Fibroblast of lung (primary cell): Measurements from ENCODE around the gene B3GNT9. TPM values are rescaled to one million over a fixed set of nuclear protein-coding genes. Genes with fewer than 3 reads are reported as not detected.

ENCODE experiments used
- DNase-seq, 2 donors: peaks; one replicate each; pipeline versions ENCODE4 v3.0.0 to v3.0.0-alpha.2; 2010; ENCODE audit warnings: low read depth in 2 of 2
- H2AFZ ChIP-seq: 2 replicates; pipeline ENCODE4 v1.5.1; 2012; ENCODE audit warnings: low read length, control low read depth, inconsistent platforms
- H3K27ac ChIP-seq: 2 replicates; pipeline ENCODE4 v1.5.1; 2011; ENCODE audit warnings: low read length, control low read depth; ENCODE audit not compliant: insufficient read depth
- H3K27me3 ChIP-seq: 2 replicates; pipeline ENCODE4 v1.5.1; 2011; ENCODE audit warnings: mild to moderate bottlenecking, low read length; ENCODE audit not compliant: control insufficient read depth, insufficient read depth
- H3K36me3 ChIP-seq: 2 replicates; pipeline ENCODE4 v1.5.1; 2011; ENCODE audit warnings: low read length; ENCODE audit not compliant: control insufficient read depth, insufficient read depth
- H3K4me1 ChIP-seq: 2 replicates; pipeline ENCODE4 v1.5.1; 2011; ENCODE audit warnings: low read length; ENCODE audit not compliant: control insufficient read depth, insufficient read depth; ENCODE audit errors: extremely low read depth
- H3K4me2 ChIP-seq: 2 replicates; pipeline ENCODE4 v1.5.1; 2011; ENCODE audit warnings: low read length, control low read depth; ENCODE audit not compliant: insufficient read depth; ENCODE audit errors: extremely low read depth
- H3K4me3 ChIP-seq, 4 experiments: fragments of 200-600 bp in 1 of 4; sonication (generic) in 1 of 4; replicated peaks in 1 of 4; 2 replicates each; pipeline ENCODE4 v1.5.1; 2011 to 2016; ENCODE audit warnings: low read length in 4 of 4, low read depth in 3 of 4, mild to moderate bottlenecking in 3 of 4, control low read depth in 2 of 4, inconsistent platforms in 1 of 4, mixed read lengths in 1 of 4; ENCODE audit not compliant: insufficient read depth in 1 of 4; ENCODE audit errors: control extremely low read depth in 1 of 4
- H3K79me2 ChIP-seq: 2 replicates; pipeline ENCODE4 v1.5.1; 2012; ENCODE audit warnings: mild to moderate bottlenecking, low read length, inconsistent platforms; ENCODE audit not compliant: control insufficient read depth, insufficient read depth
- H3K9ac ChIP-seq: 2 replicates; pipeline ENCODE4 v1.5.1; 2011; ENCODE audit warnings: mild to moderate bottlenecking, low read length, control low read depth; ENCODE audit not compliant: insufficient read depth
- H3K9me3 ChIP-seq: 2 replicates; pipeline ENCODE4 v1.5.1; 2012; ENCODE audit warnings: low read depth, low read length; ENCODE audit not compliant: control insufficient read depth, insufficient read depth
- H4K20me1 ChIP-seq: 2 replicates; pipeline ENCODE4 v1.5.1; 2011; ENCODE audit warnings: low read length; ENCODE audit not compliant: control insufficient read depth, insufficient read depth; ENCODE audit errors: extremely low read depth
- CTCF ChIP-seq, 2 donors: IDR thresholded peaks in 1 of 2; conservative IDR thresholded peaks in 1 of 2; 1 replicate in 1 of 2; 2 replicates in 1 of 2; pipeline ENCODE4 v1.5.1; 2011 to 2012; ENCODE audit warnings: low read length in 2 of 2, control low read depth in 1 of 2, inconsistent platforms in 1 of 2, low read depth in 1 of 2, mild to moderate bottlenecking in 1 of 2
- EZH2 ChIP-seq: IDR thresholded peaks from 2 replicates; pipeline ENCODE4 v1.5.1; 2012; ENCODE audit warnings: low read length, control low read depth, mild to moderate bottlenecking; ENCODE audit errors: missing control alignments
- polyA plus RNA-seq, 2 donors: library from polyadenylated mRNA; depleted of rRNA in 1 of 2; stranded (reverse) in 1 of 2; unstranded in 1 of 2; fragments of >200 nt; gene quantifications; 2 replicates each; pipeline ENCODE4 v1.2.1, GENCODE V29; 2011 to 2012; ENCODE audit warnings: missing spikeins in 1 of 2
- total RNA-seq: library from RNA; depleted of rRNA; stranded (reverse); fragments of >200 nt; gene quantifications from 2 replicates; pipeline ENCODE4 v1.2.1, GENCODE V29; 2014

The B3GNT9 gene
- total and polyA plus RNA-seq, 2 donors (not counting 1 experiment from before 2014, with no cell fraction given): 29.6 to 34.7 TPM

GRCh38 chr16:67114793-67115192 lies 36.0 kb downstream of the B3GNT9 start:
- Histone ChIP-seq H3K79me2 (peaks cover 46% of the 10 kb centered on the region), H3K36me3 (no peaks in the 10 kb centered on the region), H3K27ac (peak overlapping the region; percentile 72), H3K9ac (no peak overlapping the region), H3K4me3 (no peak overlapping the region), H3K27me3 (no peaks in the 10 kb centered on the region), H4K20me1 (no peaks in the 10 kb centered on the region), H2AFZ (no peak overlapping the region), H3K4me1 (peaks cover 14% of the 10 kb centered on the region), H3K4me2 (peak overlapping the region; percentile 64), H3K9me3 (no peaks in the 10 kb centered on the region)
- TF ChIP-seq EZH2: no peak
- peak in 1 of 2 donors; percentile 19 for DNase-seq

- H2AFZ ChIP-seq: no peak overlapping the region
- no peaks in the 10 kb centered on the region for H3K27me3 ChIP-seq
- H3K9ac ChIP-seq: no peak overlapping the region
- no peaks in the 10 kb centered on the region for H4K20me1 ChIP-seq
- H3K36me3 ChIP-seq: no peaks in the 10 kb centered on the region
- H3K27ac ChIP-seq: no peak overlapping the region
- no peaks in the 10 kb centered on the region for H3K9me3 ChIP-seq
- H3K4me3 ChIP-seq: no peak overlapping the region
- DNase-seq: no peak
- TF ChIP-seq EZH2 (no peak), CTCF (conservative IDR thresholded peaks at IDR 0.05 in 1 of 2, IDR thresholded peaks at IDR 0.05 in 1 of 2; ENCODE audit: low read depth in 1 of 2, low read length in 2 of 2) (no peak)
- peaks cover 46% of the 10 kb centered on the region for H3K79me2 ChIP-seq
- H3K4me2 ChIP-seq: no peak overlapping the region
- peaks cover 19% of the 10 kb centered on the region for H3K4me1 ChIP-seq
Observed at GRCh38 chr16:67112591-67113399, 38.0 kb downstream of the B3GNT9 start.

GRCh38 chr16:67111951-67112444 lies 38.8 kb downstream of the B3GNT9 start:
- no peaks in the 10 kb centered on the region for H3K9me3 ChIP-seq
- no peaks in the 10 kb centered on the region for H3K36me3 ChIP-seq
- H4K20me1 ChIP-seq: no peaks in the 10 kb centered on the region
- H3K4me2 ChIP-seq: no peak overlapping the region
- no peaks in the 10 kb centered on the region for H3K27me3 ChIP-seq
- no peak overlapping the region for H3K4me3 ChIP-seq
- no peak overlapping the region for H2AFZ ChIP-seq
- H3K4me1 ChIP-seq: peaks cover 19% of the 10 kb centered on the region
- no peak overlapping the region for H3K27ac ChIP-seq
- H3K9ac ChIP-seq: no peak overlapping the region
- H3K79me2 ChIP-seq: peaks cover 42% of the 10 kb centered on the region
- DNase-seq: no peak
- TF ChIP-seq CTCF (conservative IDR thresholded peaks at IDR 0.05 in 1 of 2, IDR thresholded peaks at IDR 0.05 in 1 of 2; ENCODE audit: low read depth in 1 of 2, low read length in 2 of 2): no peak
- TF ChIP-seq EZH2: no peak
